ENCODE data around the gene CCDC85A.

GRCh38 chr2:56286936-56287335, 103.1 kb downstream of the CCDC85A start:
- TF ChIP-seq EZH2phosphoT487 (IDR thresholded peaks at IDR 0.05; ENCODE audit: insufficient read depth, low read depth) (no peak), EZH2 (IDR thresholded peaks at IDR 0.05; ENCODE audit: insufficient read depth, poor library complexity, severe bottlenecking) (no peak)
